Body of pancreas (tissue), 4 donors: ENCODE measurements around the gene TMEM229A.

Experiments used
- POLR2A ChIP-seq, 3 donors: fragments of 450-650 bp; IDR thresholded peaks; one replicate each; pipeline ENCODE4 v1.6.1; 2016; ENCODE audit warnings: antibody characterized with exemption in 3 of 3, mild to moderate bottlenecking in 2 of 3
- TF ChIP-seq, protein P1 (sequence below), 7 experiments: fragments of 450-650 bp in 4 of 7; fragments of 200-600 bp in 3 of 7; sonication (generic) in 3 of 7; IDR thresholded peaks; one replicate each; pipeline ENCODE4 v1.5.1; 2016 to 2019; ENCODE audit warnings: antibody characterized with exemption in 7 of 7

GRCh38 chr7:124051681-124052377 lies 19.0 kb upstream of the TMEM229A start:
- TF ChIP-seq, protein P1, sequence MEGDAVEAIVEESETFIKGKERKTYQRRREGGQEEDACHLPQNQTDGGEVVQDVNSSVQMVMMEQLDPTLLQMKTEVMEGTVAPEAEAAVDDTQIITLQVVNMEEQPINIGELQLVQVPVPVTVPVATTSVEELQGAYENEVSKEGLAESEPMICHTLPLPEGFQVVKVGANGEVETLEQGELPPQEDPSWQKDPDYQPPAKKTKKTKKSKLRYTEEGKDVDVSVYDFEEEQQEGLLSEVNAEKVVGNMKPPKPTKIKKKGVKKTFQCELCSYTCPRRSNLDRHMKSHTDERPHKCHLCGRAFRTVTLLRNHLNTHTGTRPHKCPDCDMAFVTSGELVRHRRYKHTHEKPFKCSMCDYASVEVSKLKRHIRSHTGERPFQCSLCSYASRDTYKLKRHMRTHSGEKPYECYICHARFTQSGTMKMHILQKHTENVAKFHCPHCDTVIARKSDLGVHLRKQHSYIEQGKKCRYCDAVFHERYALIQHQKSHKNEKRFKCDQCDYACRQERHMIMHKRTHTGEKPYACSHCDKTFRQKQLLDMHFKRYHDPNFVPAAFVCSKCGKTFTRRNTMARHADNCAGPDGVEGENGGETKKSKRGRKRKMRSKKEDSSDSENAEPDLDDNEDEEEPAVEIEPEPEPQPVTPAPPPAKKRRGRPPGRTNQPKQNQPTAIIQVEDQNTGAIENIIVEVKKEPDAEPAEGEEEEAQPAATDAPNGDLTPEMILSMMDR (IDR thresholded peaks at IDR 0.05) = no peak
- no peak for TF ChIP-seq POLR2A (IDR thresholded peaks at IDR 0.05)
